Transverse colon (tissue), 3 donors: ENCODE measurements around the gene VGF.

Experiments
- EP300 ChIP-seq: sonication (generic); formaldehyde crosslinking; IDR thresholded peaks from one replicate; pipeline ENCODE4 v1.6.1; 2017; ENCODE audit warnings: antibody characterized with exemption, low read depth
- POLR2A ChIP-seq: fragments of 450-650 bp; IDR thresholded peaks from one replicate; pipeline ENCODE4 v1.6.1; 2016; ENCODE audit warnings: antibody characterized with exemption, mild to moderate bottlenecking, moderate library complexity
- TF ChIP-seq, protein P1 (sequence below), 5 experiments: fragments of 200-600 bp in 3 of 5; fragments of 450-650 bp in 2 of 5; sonication (generic) in 3 of 5; IDR thresholded peaks; 1 replicate in 2 of 5; 2 replicates in 3 of 5; pipeline ENCODE4 v1.5.1; 2016 to 2017; ENCODE audit warnings: antibody characterized with exemption in 5 of 5, inconsistent platforms in 3 of 5, mild to moderate bottlenecking in 2 of 5, moderate library complexity in 1 of 5

DNA sequence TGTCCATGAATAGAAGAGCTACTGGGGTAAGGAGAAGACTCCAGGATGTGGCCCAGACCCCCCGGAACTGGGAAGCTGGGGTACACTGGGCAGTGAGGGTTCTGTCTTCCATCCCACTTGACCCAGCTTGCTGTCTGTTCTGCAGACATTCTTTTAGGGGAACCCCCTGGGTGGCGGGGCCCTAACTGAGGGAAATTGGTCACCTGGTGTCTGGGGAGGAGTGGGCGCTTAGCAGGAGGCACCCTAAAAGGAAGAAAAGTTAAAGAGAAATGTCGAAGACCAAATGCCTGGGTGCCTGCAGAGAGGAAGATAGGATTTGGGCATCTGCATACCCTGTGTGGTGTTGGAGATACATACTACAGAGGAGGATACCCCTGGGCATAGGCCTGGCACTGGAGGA is 10.1 kb downstream of the VGF start:
- TF ChIP-seq, protein P1, sequence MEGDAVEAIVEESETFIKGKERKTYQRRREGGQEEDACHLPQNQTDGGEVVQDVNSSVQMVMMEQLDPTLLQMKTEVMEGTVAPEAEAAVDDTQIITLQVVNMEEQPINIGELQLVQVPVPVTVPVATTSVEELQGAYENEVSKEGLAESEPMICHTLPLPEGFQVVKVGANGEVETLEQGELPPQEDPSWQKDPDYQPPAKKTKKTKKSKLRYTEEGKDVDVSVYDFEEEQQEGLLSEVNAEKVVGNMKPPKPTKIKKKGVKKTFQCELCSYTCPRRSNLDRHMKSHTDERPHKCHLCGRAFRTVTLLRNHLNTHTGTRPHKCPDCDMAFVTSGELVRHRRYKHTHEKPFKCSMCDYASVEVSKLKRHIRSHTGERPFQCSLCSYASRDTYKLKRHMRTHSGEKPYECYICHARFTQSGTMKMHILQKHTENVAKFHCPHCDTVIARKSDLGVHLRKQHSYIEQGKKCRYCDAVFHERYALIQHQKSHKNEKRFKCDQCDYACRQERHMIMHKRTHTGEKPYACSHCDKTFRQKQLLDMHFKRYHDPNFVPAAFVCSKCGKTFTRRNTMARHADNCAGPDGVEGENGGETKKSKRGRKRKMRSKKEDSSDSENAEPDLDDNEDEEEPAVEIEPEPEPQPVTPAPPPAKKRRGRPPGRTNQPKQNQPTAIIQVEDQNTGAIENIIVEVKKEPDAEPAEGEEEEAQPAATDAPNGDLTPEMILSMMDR (IDR thresholded peaks at IDR 0.05) = no peak
- TF ChIP-seq EP300 (no peak), POLR2A (no peak)
